A673 (cell line): ENCODE results near the gene LRRC9. TPM values are rescaled to one million over a fixed set of nuclear protein-coding genes. Genes with fewer than 3 reads are reported as not detected.
A peak's percentile ranks its signal among the peaks of the same experiment; 100 is the strongest.

ENCODE experiments used
- BruUV-seq: library from RNA; stranded (reverse); fragments of 400-500 nt; replicated peaks from 2 replicates; lab custom pipeline; 2021; lab: Mats Ljungman, UMichigan
- CTCF ChIA-PET: fragments of 300-600 bp; sonication (Branson Sonifier 250); formaldehyde crosslinking; loops from one replicate; lab custom pipeline; 2022; ENCODE audit warnings: antibody characterized with exemption; lab: Charles Lee
- POLR2A ChIA-PET: fragments of 300-600 bp; sonication (Branson Sonifier 250); formaldehyde crosslinking; loops from one replicate; lab custom pipeline; 2022; ENCODE audit warnings: antibody characterized with exemption; ENCODE audit not compliant: low non-redundant PET; lab: Charles Lee
- DNase-seq: peaks from one replicate; pipeline ENCODE4 v3.0.0-alpha.2; 2015; ENCODE audit warnings: low spot score
- H3K27ac ChIP-seq: fragments of 200-600 bp; sonication (generic); 2 replicates; pipeline ENCODE4 v1.5.1; 2016; ENCODE audit warnings: mixed run types, low read depth, mild to moderate bottlenecking, mixed read lengths, antibody characterized with exemption, low read length; ENCODE audit not compliant: poor library complexity, severe bottlenecking
- H3K27me3 ChIP-seq: fragments of 200-600 bp; sonication (generic); replicated peaks from 2 replicates; pipeline ENCODE4 v1.6.1; 2017; ENCODE audit warnings: mixed run types, low read depth, mild to moderate bottlenecking, mixed read lengths, antibody characterized with exemption, low read length; ENCODE audit not compliant: insufficient read depth, poor library complexity
- H3K36me3 ChIP-seq: fragments of 200-600 bp; sonication (generic); 2 replicates; pipeline ENCODE4 v1.6.1; 2016; ENCODE audit warnings: mixed run types, mild to moderate bottlenecking, mixed read lengths, antibody characterized with exemption, low read length; ENCODE audit not compliant: insufficient read depth, poor library complexity, severe bottlenecking
- H3K4me1 ChIP-seq: fragments of 200-600 bp; sonication (generic); 2 replicates; pipeline ENCODE4 v1.6.1; 2017; ENCODE audit warnings: mixed run types, mild to moderate bottlenecking, mixed read lengths, antibody characterized with exemption, low read length; ENCODE audit not compliant: insufficient read depth, poor library complexity, severe bottlenecking
- H3K4me3 ChIP-seq: fragments of 200-600 bp; sonication (generic); 2 replicates; pipeline ENCODE4 v1.5.1; 2016; ENCODE audit warnings: low read depth, mixed run types, mild to moderate bottlenecking, mixed read lengths, low read length; ENCODE audit not compliant: poor library complexity, severe bottlenecking
- H3K9me3 ChIP-seq: fragments of 200-600 bp; sonication (generic); 2 replicates; pipeline ENCODE4 v1.6.1; 2016; ENCODE audit warnings: mixed run types, low read depth, mild to moderate bottlenecking, mixed read lengths, antibody characterized with exemption, low read length; ENCODE audit not compliant: poor library complexity, severe bottlenecking
- EZH2 ChIP-seq: fragments of 200-600 bp; sonication (generic); IDR thresholded peaks from 2 replicates; pipeline ENCODE4 v1.6.1; 2017; ENCODE audit warnings: borderline replicate concordance, low read depth, mild to moderate bottlenecking, mixed read lengths, antibody characterized with exemption, low read length; ENCODE audit not compliant: poor library complexity, severe bottlenecking
- intact Hi-C: fragments of 100-400 bp; cut with micrococcal nuclease; formaldehyde crosslinking; loops from one replicate; pipeline ENCODE4 v1.10.0; 2022; ENCODE audit not compliant: unreplicated experiment
- total RNA-seq: library from RNA; stranded (reverse); gene quantifications from 2 replicates; pipeline ENCODE4 v1.2.3, GENCODE V29; 2021
- TF ChIP-seq, protein P1 (sequence below): fragments of 300-800, 200-600 bp; sonication (generic); conservative IDR thresholded peaks from 2 replicates; pipeline ENCODE4 v1.5.1; 2017; ENCODE audit warnings: low read depth, mild to moderate bottlenecking, antibody characterized with exemption, low read length, moderate library complexity, mixed read lengths

The LRRC9 gene
- total RNA-seq, 1 experiment from 2014 or later, result not detected

- Histone ChIP-seq H3K4me1 (no peaks in the 10 kb centered on the region), H3K36me3 (no peaks in the 10 kb centered on the region), H3K4me3 (no peak overlapping the region), H3K27me3 (no peaks in the 10 kb centered on the region), H3K27ac (no peak overlapping the region), H3K9me3 (no peaks in the 10 kb centered on the region)
- intact Hi-C loops, result no loop called here
- ChIA-PET POLR2A (no interaction called here), CTCF (no interaction called here)
- no TSS peak for BruUV-seq
- DNase-seq, result no peak
- no peak for TF ChIP-seq EZH2
- TF ChIP-seq, protein P1, sequence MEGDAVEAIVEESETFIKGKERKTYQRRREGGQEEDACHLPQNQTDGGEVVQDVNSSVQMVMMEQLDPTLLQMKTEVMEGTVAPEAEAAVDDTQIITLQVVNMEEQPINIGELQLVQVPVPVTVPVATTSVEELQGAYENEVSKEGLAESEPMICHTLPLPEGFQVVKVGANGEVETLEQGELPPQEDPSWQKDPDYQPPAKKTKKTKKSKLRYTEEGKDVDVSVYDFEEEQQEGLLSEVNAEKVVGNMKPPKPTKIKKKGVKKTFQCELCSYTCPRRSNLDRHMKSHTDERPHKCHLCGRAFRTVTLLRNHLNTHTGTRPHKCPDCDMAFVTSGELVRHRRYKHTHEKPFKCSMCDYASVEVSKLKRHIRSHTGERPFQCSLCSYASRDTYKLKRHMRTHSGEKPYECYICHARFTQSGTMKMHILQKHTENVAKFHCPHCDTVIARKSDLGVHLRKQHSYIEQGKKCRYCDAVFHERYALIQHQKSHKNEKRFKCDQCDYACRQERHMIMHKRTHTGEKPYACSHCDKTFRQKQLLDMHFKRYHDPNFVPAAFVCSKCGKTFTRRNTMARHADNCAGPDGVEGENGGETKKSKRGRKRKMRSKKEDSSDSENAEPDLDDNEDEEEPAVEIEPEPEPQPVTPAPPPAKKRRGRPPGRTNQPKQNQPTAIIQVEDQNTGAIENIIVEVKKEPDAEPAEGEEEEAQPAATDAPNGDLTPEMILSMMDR, result no peak
Measured at GRCh38 chr14:60058087-60058486, 138.1 kb downstream of the LRRC9 start.

- POLR2A ChIA-PET, result no interaction called here
- H3K27ac ChIP-seq, result no peak overlapping the region
Measured at GRCh38 chr14:60061371-60061770, 141.4 kb downstream of the LRRC9 start.

GRCh38 chr14:60064491-60065072, 144.6 kb downstream of the LRRC9 start:
- Histone ChIP-seq H3K36me3 (no peaks in the 10 kb centered on the region), H3K27me3 (no peaks in the 10 kb centered on the region), H3K9me3 (no peaks in the 10 kb centered on the region), H3K4me3 (no peak overlapping the region), H3K4me1 (no peaks in the 10 kb centered on the region), H3K27ac (no peak overlapping the region)
- intact Hi-C loops, result loop anchor here (5.0 kb wide), 2 partner anchors 103 to 118 kb away; partner anchors contain the start of gene DHRS7
- no peak for TF ChIP-seq EZH2
- TF ChIP-seq, protein P1, result peak; percentile 67
- ChIA-PET CTCF (interaction anchor here (0.9 kb wide), 1 partner anchor 100 kb away, joined by 3 read pairs; the partner anchor contains the start of gene DHRS7), POLR2A (no interaction called here)
- no TSS peak for BruUV-seq
- peak; percentile 45 for DNase-seq

More at GRCh38 chr14:60061371-60061770, 141.4 kb downstream of the LRRC9 start:
- Histone ChIP-seq H3K4me1 (no peaks in the 10 kb centered on the region), H3K9me3 (no peaks in the 10 kb centered on the region), H3K4me3 (no peak overlapping the region), H3K27me3 (no peaks in the 10 kb centered on the region), H3K36me3 (no peaks in the 10 kb centered on the region)
- CTCF ChIA-PET, result no interaction called here
- DNase-seq, result no peak
- no TSS peak for BruUV-seq
- intact Hi-C loops, result loop anchor here (5.0 kb wide), 1 partner anchor 121 kb away; no protein-coding TSS in a partner anchor
- TF ChIP-seq, protein P1, result no peak
